Activated naive CD8-positive, alpha-beta T cell treated with anti-CD3 and anti-CD28 coated beads for 36 hours (primary cell): ENCODE results near the gene SLC23A2. TPM values are rescaled to one million over a fixed set of nuclear protein-coding genes. Genes with fewer than 3 reads are reported as not detected.

Experiments used
- DNase-seq: peaks from one replicate; pipeline ENCODE4 v3.0.0; 2021
- H3K27ac Mint-ChIP-seq: one replicate; pipeline ENCODE4 v1.8.0; 2022; ENCODE audit warnings: mild to moderate bottlenecking, moderate library complexity, mixed read lengths
- H3K27me3 Mint-ChIP-seq: one replicate; pipeline ENCODE4 v1.8.0; 2022; ENCODE audit warnings: mild to moderate bottlenecking, mixed read lengths
- H3K36me3 Mint-ChIP-seq: one replicate; pipeline ENCODE4 v1.8.0; 2021; ENCODE audit warnings: mild to moderate bottlenecking, mixed read lengths
- H3K4me1 Mint-ChIP-seq: one replicate; pipeline ENCODE4 v1.8.0; 2021; ENCODE audit warnings: mixed read lengths
- H3K4me3 Mint-ChIP-seq: one replicate; pipeline ENCODE4 v1.8.0; 2022; ENCODE audit warnings: mild to moderate bottlenecking, moderate library complexity, mixed read lengths
- H3K9me3 Mint-ChIP-seq: one replicate; pipeline ENCODE4 v1.8.0; 2022; ENCODE audit warnings: mixed read lengths
- total RNA-seq, 2 experiments: library from RNA; stranded (reverse); gene quantifications; one replicate each; pipeline ENCODE4 v1.2.3, GENCODE V29; 2021

The SLC23A2 gene
- total RNA-seq, 2 experiments from 2014 or later = 23.2 TPM

GRCh38 chr20:4961746-4962145 is 39.6 kb downstream of the SLC23A2 start:
- Mint-ChIP-seq H3K27me3 (no peaks in the 10 kb centered on the region), H3K4me3 (no peak overlapping the region), H3K9me3 (no peaks in the 10 kb centered on the region), H3K36me3 (peaks cover 10% of the 10 kb centered on the region), H3K27ac (peak overlapping the region; percentile 82), H3K4me1 (peaks cover 14% of the 10 kb centered on the region)
- no peak for DNase-seq

DNA sequence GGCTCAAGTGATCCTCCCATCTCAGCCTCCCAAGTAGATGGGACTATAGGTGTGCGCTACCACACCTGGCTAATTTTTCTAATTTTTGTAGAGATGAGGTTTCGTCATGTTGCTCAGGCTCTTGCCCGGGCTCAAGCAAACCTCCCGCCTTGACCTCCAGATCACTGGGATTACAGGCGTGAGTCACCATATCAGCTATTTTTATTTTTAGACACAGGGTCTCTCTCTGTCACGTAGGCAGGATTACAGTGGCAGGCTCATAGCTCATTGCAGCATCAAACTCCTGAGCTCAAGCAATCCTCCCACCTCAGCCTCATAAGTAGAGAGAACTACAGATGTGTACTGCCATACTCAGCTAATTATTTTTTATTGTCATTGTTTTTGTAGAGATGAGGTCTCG is 41.7 kb downstream of the SLC23A2 start:
- H3K4me3 Mint-ChIP-seq = no peak overlapping the region
- peaks cover 13% of the 10 kb centered on the region for H3K4me1 Mint-ChIP-seq
- no peak overlapping the region for H3K27ac Mint-ChIP-seq
- H3K36me3 Mint-ChIP-seq = peaks cover 10% of the 10 kb centered on the region
- no peak for DNase-seq
- H3K9me3 Mint-ChIP-seq = no peaks in the 10 kb centered on the region
- H3K27me3 Mint-ChIP-seq = no peaks in the 10 kb centered on the region

GRCh38 chr20:4957939-4958362 is 43.4 kb downstream of the SLC23A2 start:
- no peaks in the 10 kb centered on the region for H3K9me3 Mint-ChIP-seq
- H3K27ac Mint-ChIP-seq = no peak overlapping the region

DNA sequence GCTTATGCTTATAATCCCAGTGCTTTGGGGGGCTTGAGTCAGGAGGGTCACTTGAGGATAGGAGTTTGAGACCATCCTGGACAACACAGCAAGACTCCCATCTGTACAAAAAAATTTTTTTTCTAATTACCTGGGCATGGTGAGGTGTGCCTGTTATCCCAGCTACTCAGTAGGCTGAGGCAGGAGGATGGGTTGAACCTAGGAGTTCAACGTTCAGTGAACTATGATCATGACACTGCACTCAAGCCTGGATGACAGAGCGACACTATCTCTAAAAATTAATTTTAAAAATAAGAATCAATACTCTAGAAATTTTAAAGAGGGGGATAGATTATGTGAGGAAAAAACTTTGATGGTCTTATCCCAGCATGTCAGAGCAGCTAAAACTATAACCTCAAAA is 44.1 kb downstream of the SLC23A2 start:
- no peaks in the 10 kb centered on the region for H3K9me3 Mint-ChIP-seq
- no peak for DNase-seq
- peaks cover 10% of the 10 kb centered on the region for H3K4me1 Mint-ChIP-seq
- H3K27ac Mint-ChIP-seq = no peak overlapping the region
- peaks cover 11% of the 10 kb centered on the region for H3K36me3 Mint-ChIP-seq
- H3K27me3 Mint-ChIP-seq = no peaks in the 10 kb centered on the region
- H3K4me3 Mint-ChIP-seq = no peak overlapping the region

More at GRCh38 chr20:4957939-4958362, 43.4 kb downstream of the SLC23A2 start:
- no peaks in the 10 kb centered on the region for H3K27me3 Mint-ChIP-seq
- peaks cover 10% of the 10 kb centered on the region for H3K36me3 Mint-ChIP-seq
- H3K4me3 Mint-ChIP-seq = no peak overlapping the region
- no peak for DNase-seq
- peaks cover 13% of the 10 kb centered on the region for H3K4me1 Mint-ChIP-seq

DNA sequence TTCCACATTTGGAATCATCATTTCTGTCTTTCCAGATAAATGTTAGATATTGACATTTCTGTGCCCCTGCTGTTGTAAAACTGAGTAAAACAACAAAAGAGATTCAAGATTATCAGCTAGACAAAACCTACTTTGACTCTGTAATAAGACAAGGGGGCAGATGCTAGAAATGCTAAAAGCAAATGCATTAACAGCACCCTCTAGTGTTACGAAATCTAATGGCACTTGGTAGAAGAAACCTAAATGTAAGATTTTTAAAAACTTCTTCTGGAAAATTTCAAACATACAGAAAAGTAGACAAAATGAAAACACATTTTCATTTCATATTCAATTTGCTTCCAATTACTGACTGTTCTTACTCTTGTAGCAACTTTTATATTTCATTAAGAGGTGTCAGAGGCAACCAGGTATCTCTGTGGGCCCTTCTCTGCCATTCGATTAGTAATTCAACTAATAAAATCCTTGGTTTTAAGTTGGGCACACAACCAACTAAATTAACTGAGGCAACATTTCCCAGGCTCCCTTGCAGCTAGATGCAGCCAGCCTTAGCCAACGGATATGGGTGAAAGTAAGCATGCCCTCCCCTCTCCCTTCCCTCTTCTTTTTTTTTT is 45.0 kb downstream of the SLC23A2 start:
- no peak for DNase-seq
- peaks cover under 1% of the 10 kb centered on the region for H3K4me1 Mint-ChIP-seq
- H3K4me3 Mint-ChIP-seq = no peak overlapping the region
- H3K27me3 Mint-ChIP-seq = no peaks in the 10 kb centered on the region
- peaks cover 9% of the 10 kb centered on the region for H3K36me3 Mint-ChIP-seq
- H3K27ac Mint-ChIP-seq = no peak overlapping the region
- H3K9me3 Mint-ChIP-seq = no peaks in the 10 kb centered on the region

GRCh38 chr20:4953881-4954280 is 47.4 kb downstream of the SLC23A2 start:
- peaks cover 14% of the 10 kb centered on the region for H3K4me1 Mint-ChIP-seq
- no peaks in the 10 kb centered on the region for H3K27me3 Mint-ChIP-seq
- no peak overlapping the region for H3K27ac Mint-ChIP-seq
- DNase-seq = no peak
- peaks cover 15% of the 10 kb centered on the region for H3K36me3 Mint-ChIP-seq
- no peak overlapping the region for H3K4me3 Mint-ChIP-seq
- no peaks in the 10 kb centered on the region for H3K9me3 Mint-ChIP-seq

- H3K27ac Mint-ChIP-seq = no peak overlapping the region
- no peak for DNase-seq
- no peaks in the 10 kb centered on the region for H3K9me3 Mint-ChIP-seq
- no peak overlapping the region for H3K4me3 Mint-ChIP-seq
- peaks cover 26% of the 10 kb centered on the region for H3K4me1 Mint-ChIP-seq
- H3K36me3 Mint-ChIP-seq = peaks cover 19% of the 10 kb centered on the region
- no peaks in the 10 kb centered on the region for H3K27me3 Mint-ChIP-seq
Measured at GRCh38 chr20:4952229-4952628, 49.1 kb downstream of the SLC23A2 start.

DNA sequence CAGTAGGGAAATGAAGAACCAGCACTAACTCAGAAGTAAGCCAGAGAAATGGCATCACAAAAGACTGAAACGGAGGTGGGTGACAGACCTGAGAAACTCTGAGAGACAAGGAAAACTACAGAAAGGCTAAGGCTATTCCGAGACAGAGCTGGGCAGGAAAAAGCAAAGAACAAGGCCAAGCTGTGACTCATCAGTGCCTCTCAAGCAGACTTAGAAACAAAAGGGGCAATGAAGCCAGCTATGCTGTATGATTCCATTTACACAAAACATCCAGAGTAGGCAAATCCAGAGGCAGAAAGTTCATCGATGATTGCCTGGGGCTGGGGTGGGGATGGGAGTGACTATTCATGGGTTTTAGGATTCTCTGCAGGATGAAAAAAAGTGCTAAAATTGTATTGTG is 50.0 kb downstream of the SLC23A2 start:
- H3K36me3 Mint-ChIP-seq = peaks cover 22% of the 10 kb centered on the region
- no peaks in the 10 kb centered on the region for H3K27me3 Mint-ChIP-seq
- H3K9me3 Mint-ChIP-seq = no peaks in the 10 kb centered on the region
- no peak overlapping the region for H3K4me3 Mint-ChIP-seq
- H3K27ac Mint-ChIP-seq = no peak overlapping the region
- DNase-seq = no peak
- peaks cover 31% of the 10 kb centered on the region for H3K4me1 Mint-ChIP-seq

- H3K4me1 Mint-ChIP-seq = peaks cover 31% of the 10 kb centered on the region
- H3K27ac Mint-ChIP-seq = no peak overlapping the region
- no peak for DNase-seq
- H3K9me3 Mint-ChIP-seq = no peaks in the 10 kb centered on the region
- H3K36me3 Mint-ChIP-seq = peaks cover 22% of the 10 kb centered on the region
- no peak overlapping the region for H3K4me3 Mint-ChIP-seq
- H3K27me3 Mint-ChIP-seq = no peaks in the 10 kb centered on the region
Measured at GRCh38 chr20:4950841-4951240, 50.5 kb downstream of the SLC23A2 start.

GRCh38 chr20:4950437-4950836 is 50.9 kb downstream of the SLC23A2 start:
- Mint-ChIP-seq H3K4me1 (peaks cover 31% of the 10 kb centered on the region), H3K4me3 (no peak overlapping the region), H3K36me3 (peaks cover 22% of the 10 kb centered on the region), H3K27ac (no peak overlapping the region), H3K9me3 (no peaks in the 10 kb centered on the region), H3K27me3 (no peaks in the 10 kb centered on the region)
- no peak for DNase-seq

DNA sequence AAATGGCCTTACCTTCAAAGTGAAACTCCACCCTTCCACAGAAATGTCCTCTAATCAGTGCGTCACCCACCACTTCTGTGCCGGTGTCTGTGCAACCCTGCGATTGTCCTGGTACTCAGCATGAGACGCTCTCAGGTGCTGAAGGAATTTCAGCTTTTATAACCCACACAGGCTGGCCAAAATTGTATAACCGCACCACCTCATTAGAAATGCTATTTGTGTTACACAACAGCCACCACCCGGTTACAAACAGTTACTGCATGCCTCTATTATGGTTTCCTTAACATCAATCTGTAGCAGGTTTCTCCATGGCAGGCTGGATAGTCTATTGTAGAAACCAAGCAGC is 51.5 kb downstream of the SLC23A2 start:
- Mint-ChIP-seq H3K4me3 (no peak overlapping the region), H3K27ac (no peak overlapping the region), H3K4me1 (peaks cover 31% of the 10 kb centered on the region), H3K36me3 (peaks cover 25% of the 10 kb centered on the region), H3K9me3 (no peaks in the 10 kb centered on the region), H3K27me3 (no peaks in the 10 kb centered on the region)
- no peak for DNase-seq

GRCh38 chr20:4947817-4948559 is 53.3 kb downstream of the SLC23A2 start:
- Mint-ChIP-seq H3K4me3 (no peak overlapping the region), H3K27me3 (no peaks in the 10 kb centered on the region), H3K36me3 (peaks cover 28% of the 10 kb centered on the region), H3K4me1 (peaks cover 32% of the 10 kb centered on the region), H3K27ac (no peak overlapping the region), H3K9me3 (no peaks in the 10 kb centered on the region)
- DNase-seq = no peak

- no peaks in the 10 kb centered on the region for H3K27me3 Mint-ChIP-seq
- no peak overlapping the region for H3K27ac Mint-ChIP-seq
- peaks cover 42% of the 10 kb centered on the region for H3K4me1 Mint-ChIP-seq
- H3K36me3 Mint-ChIP-seq = peaks cover 21% of the 10 kb centered on the region
- no peak overlapping the region for H3K4me3 Mint-ChIP-seq
- peak; percentile 15 for DNase-seq
- H3K9me3 Mint-ChIP-seq = no peaks in the 10 kb centered on the region
Measured at GRCh38 chr20:4946986-4947385, 54.3 kb downstream of the SLC23A2 start.

GRCh38 chr20:4946585-4946984 is 54.7 kb downstream of the SLC23A2 start:
- no peaks in the 10 kb centered on the region for H3K9me3 Mint-ChIP-seq
- peaks cover 44% of the 10 kb centered on the region for H3K4me1 Mint-ChIP-seq
- H3K27ac Mint-ChIP-seq = no peak overlapping the region
- no peak for DNase-seq
- H3K4me3 Mint-ChIP-seq = no peak overlapping the region
- no peaks in the 10 kb centered on the region for H3K27me3 Mint-ChIP-seq
- peaks cover 20% of the 10 kb centered on the region for H3K36me3 Mint-ChIP-seq

- Mint-ChIP-seq H3K4me1 (peaks cover 36% of the 10 kb centered on the region), H3K27me3 (no peaks in the 10 kb centered on the region), H3K9me3 (no peaks in the 10 kb centered on the region), H3K36me3 (peaks cover 13% of the 10 kb centered on the region), H3K27ac (no peak overlapping the region), H3K4me3 (no peak overlapping the region)
- no peak for DNase-seq
Measured at GRCh38 chr20:4944518-4945313, 56.6 kb downstream of the SLC23A2 start.
